ENCODE results near the gene RARRES1. TPM values are rescaled to one million over a fixed set of nuclear protein-coding genes. Genes with fewer than 3 reads are reported as not detected.

Gene RARRES1
- total RNA-seq, 1 donor from 2014 or later, result 0.95 TPM

DNA sequence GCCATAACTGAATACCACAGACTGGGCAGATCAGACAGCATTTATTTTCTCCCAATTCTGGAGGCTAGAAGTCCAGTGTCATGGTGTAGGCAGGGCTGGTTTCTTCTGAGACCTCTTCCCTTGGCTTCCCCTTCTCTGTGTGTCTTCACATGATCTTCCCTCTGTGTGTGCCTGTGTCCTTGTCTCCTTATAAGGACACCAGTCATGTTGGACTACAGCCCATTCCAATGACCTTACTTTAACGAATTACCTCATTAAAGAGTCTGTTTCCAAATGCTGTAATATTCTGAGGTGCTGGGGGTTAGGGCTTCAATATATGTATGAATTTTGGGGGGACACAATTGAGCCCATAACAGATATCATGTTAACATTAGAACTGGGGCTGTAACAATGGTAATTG lies 13.3 kb upstream of the RARRES1 start:
- Mint-ChIP-seq H3K4me3 (ENCODE audit: unreplicated experiment) (no peak overlapping the region), H3K36me3 (ENCODE audit: low read depth) (peaks cover 8% of the 10 kb centered on the region)

DNA sequence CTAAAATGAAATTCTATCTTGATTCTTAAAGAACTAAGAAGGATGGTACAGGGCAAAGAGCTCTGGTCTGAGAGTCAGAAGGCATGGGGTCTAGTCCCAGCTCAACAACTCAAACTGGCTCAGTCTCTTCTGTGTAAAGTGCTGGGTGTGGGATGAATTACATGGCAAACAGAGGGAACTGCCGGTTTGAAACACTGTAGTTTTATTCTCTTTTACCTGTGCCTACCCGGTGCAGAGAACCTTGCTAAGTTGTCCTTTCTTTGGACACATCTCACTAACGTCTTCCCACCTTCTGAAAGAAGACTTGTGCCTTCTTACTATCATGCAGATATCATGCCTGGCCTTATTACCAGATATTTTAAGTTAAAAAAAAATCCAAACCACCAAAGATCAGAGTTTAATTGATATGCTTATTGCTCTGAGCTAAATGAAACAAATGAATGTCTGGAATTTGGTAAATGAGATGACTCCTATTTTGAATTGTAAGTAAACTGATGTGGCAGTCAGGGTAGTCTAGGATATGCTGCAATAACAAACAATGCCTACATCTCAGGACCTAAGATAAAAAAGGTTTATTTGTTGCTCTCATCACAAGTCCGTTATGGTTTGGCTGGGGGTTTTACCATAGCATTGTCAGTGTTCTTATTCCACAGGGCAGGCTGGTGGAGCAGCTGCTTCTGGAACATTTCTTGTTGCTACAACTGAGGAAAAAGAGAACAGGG lies 12.5 kb upstream of the RARRES1 start:
- TF ChIP-seq, protein P1, sequence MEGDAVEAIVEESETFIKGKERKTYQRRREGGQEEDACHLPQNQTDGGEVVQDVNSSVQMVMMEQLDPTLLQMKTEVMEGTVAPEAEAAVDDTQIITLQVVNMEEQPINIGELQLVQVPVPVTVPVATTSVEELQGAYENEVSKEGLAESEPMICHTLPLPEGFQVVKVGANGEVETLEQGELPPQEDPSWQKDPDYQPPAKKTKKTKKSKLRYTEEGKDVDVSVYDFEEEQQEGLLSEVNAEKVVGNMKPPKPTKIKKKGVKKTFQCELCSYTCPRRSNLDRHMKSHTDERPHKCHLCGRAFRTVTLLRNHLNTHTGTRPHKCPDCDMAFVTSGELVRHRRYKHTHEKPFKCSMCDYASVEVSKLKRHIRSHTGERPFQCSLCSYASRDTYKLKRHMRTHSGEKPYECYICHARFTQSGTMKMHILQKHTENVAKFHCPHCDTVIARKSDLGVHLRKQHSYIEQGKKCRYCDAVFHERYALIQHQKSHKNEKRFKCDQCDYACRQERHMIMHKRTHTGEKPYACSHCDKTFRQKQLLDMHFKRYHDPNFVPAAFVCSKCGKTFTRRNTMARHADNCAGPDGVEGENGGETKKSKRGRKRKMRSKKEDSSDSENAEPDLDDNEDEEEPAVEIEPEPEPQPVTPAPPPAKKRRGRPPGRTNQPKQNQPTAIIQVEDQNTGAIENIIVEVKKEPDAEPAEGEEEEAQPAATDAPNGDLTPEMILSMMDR (IDR thresholded peaks at IDR 0.05), result no peak
- no peaks in the 10 kb centered on the region for H3K27me3 Mint-ChIP-seq (ENCODE audit: low read depth)
- H3K9me3 Mint-ChIP-seq (ENCODE audit: low read depth), result no peaks in the 10 kb centered on the region
- no peak overlapping the region for H3K4me3 Mint-ChIP-seq (ENCODE audit: unreplicated experiment)
- H3K27ac Mint-ChIP-seq (ENCODE audit: unreplicated experiment), result no peak overlapping the region
- H3K36me3 Mint-ChIP-seq (ENCODE audit: low read depth), result peaks cover 7% of the 10 kb centered on the region
- H3K4me1 Mint-ChIP-seq (ENCODE audit: low read depth), result peaks cover 12% of the 10 kb centered on the region
- DNase-seq (ENCODE audit: low spot score), result no peak

More for the DNA sequence above, 13.3 kb upstream of the RARRES1 start:
- Mint-ChIP-seq H3K4me1 (ENCODE audit: low read depth) (peaks cover 12% of the 10 kb centered on the region), H3K27ac (ENCODE audit: unreplicated experiment) (no peak overlapping the region), H3K27me3 (ENCODE audit: low read depth) (no peaks in the 10 kb centered on the region), H3K9me3 (ENCODE audit: low read depth) (no peaks in the 10 kb centered on the region)
- no peak for DNase-seq (ENCODE audit: low spot score)
- TF ChIP-seq, protein P1 (IDR thresholded peaks at IDR 0.05), result no peak

DNA sequence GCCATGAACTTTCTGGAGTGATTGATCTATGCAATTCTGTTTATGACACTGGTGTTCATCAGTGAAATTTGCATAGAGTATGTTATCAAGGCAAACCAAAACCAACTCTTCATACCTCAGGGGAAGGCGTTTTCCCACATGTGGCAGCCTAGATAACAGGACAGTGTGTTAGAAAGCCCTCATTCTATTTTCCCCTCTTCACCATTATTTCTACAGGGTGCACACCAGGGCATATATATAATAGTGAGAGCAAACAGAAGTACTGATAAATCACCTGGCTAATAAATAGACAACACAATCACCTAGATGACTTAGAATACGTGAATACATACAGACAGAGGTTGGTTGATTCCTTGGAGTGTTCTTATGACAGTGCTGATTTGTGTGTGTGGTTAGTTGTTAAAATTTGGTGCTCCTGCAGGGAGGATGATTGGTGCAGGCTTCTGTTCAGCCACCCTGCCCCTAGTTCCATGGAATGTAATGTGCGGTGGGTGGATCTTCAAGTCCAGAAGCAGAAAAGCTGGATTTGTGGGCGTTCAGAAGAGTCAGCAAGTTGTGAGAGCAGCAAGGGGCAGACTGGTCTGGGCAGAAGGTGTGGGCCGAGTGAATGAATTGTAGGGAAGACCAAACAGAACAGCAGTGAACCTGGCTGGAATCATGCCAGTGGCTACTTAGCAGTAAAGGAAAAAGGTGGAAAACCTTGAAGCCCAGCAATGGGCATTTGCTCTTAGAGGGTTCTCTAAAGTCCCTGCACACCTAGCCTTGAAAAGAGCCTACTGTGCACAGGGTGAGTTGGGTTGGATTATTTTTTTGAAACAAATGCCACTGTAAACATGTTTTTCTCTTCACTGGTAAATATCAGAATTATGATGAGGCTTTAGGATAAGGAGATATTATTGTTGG lies 11.7 kb upstream of the RARRES1 start:
- H3K27ac Mint-ChIP-seq (ENCODE audit: unreplicated experiment), result no peak overlapping the region
- H3K4me1 Mint-ChIP-seq (ENCODE audit: low read depth), result peaks cover 12% of the 10 kb centered on the region
- H3K9me3 Mint-ChIP-seq (ENCODE audit: low read depth), result no peaks in the 10 kb centered on the region
- no peak overlapping the region for H3K4me3 Mint-ChIP-seq (ENCODE audit: unreplicated experiment)
- TF ChIP-seq, protein P1 (IDR thresholded peaks at IDR 0.05), result no peak
- no peak for DNase-seq (ENCODE audit: low spot score)
- H3K36me3 Mint-ChIP-seq (ENCODE audit: low read depth), result peaks cover 7% of the 10 kb centered on the region
- no peaks in the 10 kb centered on the region for H3K27me3 Mint-ChIP-seq (ENCODE audit: low read depth)

- DNase-seq (ENCODE audit: low spot score), result no peak
- H3K4me3 Mint-ChIP-seq (ENCODE audit: unreplicated experiment), result no peak overlapping the region
- no peak overlapping the region for H3K27ac Mint-ChIP-seq (ENCODE audit: unreplicated experiment)
Observed at GRCh38 chr3:158742871-158743663, 10.8 kb upstream of the RARRES1 start.

More at GRCh38 chr3:158742871-158743663, 10.8 kb upstream of the RARRES1 start:
- no peaks in the 10 kb centered on the region for H3K9me3 Mint-ChIP-seq (ENCODE audit: low read depth)
- H3K4me1 Mint-ChIP-seq (ENCODE audit: low read depth), result peaks cover 12% of the 10 kb centered on the region
- H3K36me3 Mint-ChIP-seq (ENCODE audit: low read depth), result peaks cover 5% of the 10 kb centered on the region
- H3K27me3 Mint-ChIP-seq (ENCODE audit: low read depth), result no peaks in the 10 kb centered on the region
- TF ChIP-seq, protein P1 (IDR thresholded peaks at IDR 0.05), result no peak

Measured in chondrocyte (in vitro differentiated cells).